GM19239 (cell line): ENCODE data around the gene CPT1B.
"Not testable (repeated sequence)": the region's sequence is repeated elsewhere in the genome, so short reads cannot be mapped to it uniquely, and the experiment has no call there.

Experiments
- DNase-seq: peaks from one replicate; pipeline ENCODE4 v3.0.0; 2011; ENCODE audit warnings: low spot score; ENCODE audit not compliant: insufficient read length
- FAIRE-seq: peaks from 2 replicates; lab custom pipeline; 2011; peaks lifted over from hg19 to GRCh38; lab: Jason Lieb, UNC

Gene CPT1B

GRCh38 chr22:50610041-50610451 lies 31.8 kb upstream of the CPT1B start:
- DNase-seq, result no peak
- no peak for FAIRE-seq

- FAIRE-seq, result no peak
- no peak for DNase-seq
These were observed 31.4 kb upstream of the CPT1B start for GRCh38 chr22:50609599-50609998.

- DNase-seq, result no peak
These were observed 30.8 kb upstream of the CPT1B start for GRCh38 chr22:50608996-50609395.

GRCh38 chr22:50608058-50608840 lies 30.0 kb upstream of the CPT1B start:
- not testable (repeated sequence) for DNase-seq, FAIRE-seq

More at GRCh38 chr22:50608996-50609395, 30.8 kb upstream of the CPT1B start:
- FAIRE-seq, result no peak

- FAIRE-seq, result no peak
- DNase-seq, result no peak
These were observed 29.4 kb upstream of the CPT1B start for GRCh38 chr22:50607659-50608020.

- FAIRE-seq (no peak), DNase-seq (no peak)
These were observed 28.9 kb upstream of the CPT1B start for GRCh38 chr22:50606946-50607658.

- FAIRE-seq, result peak; percentile 53
- peak; percentile 44 for DNase-seq
These were observed 28.1 kb upstream of the CPT1B start for GRCh38 chr22:50606165-50606945.

GRCh38 chr22:50605613-50606074 lies 27.4 kb upstream of the CPT1B start:
- FAIRE-seq (no peak), DNase-seq (no peak)

GRCh38 chr22:50605002-50605612 lies 26.9 kb upstream of the CPT1B start:
- peak; percentile 28 for DNase-seq

GRCh38 chr22:50604256-50605001 lies 26.2 kb upstream of the CPT1B start:
- no peak for FAIRE-seq
- no peak for DNase-seq

More at GRCh38 chr22:50605002-50605612, 26.9 kb upstream of the CPT1B start:
- FAIRE-seq, result no peak

- FAIRE-seq, result no peak
- DNase-seq, result peak; percentile 28
These were observed 25.5 kb upstream of the CPT1B start for GRCh38 chr22:50603511-50604255.

GRCh38 chr22:50602338-50602700 lies 24.1 kb upstream of the CPT1B start:
- peak; percentile 13 for DNase-seq
- FAIRE-seq, result no peak

GRCh38 chr22:50601669-50602337 lies 23.6 kb upstream of the CPT1B start:
- FAIRE-seq, result no peak
- DNase-seq, result peak; percentile 26

- DNase-seq (peak; percentile 27), FAIRE-seq (no peak)
These were observed 22.9 kb upstream of the CPT1B start for GRCh38 chr22:50600967-50601668.

GRCh38 chr22:50600538-50600937 lies 22.3 kb upstream of the CPT1B start, which contains the start of gene MAPK8IP2:
Gene MAPK8IP2 (plus strand): TSS chr22:50600793. CDS start chr22:50600819, 26 bp downstream.
- DNase-seq (peak; percentile 57), FAIRE-seq (no peak)

GRCh38 chr22:50599816-50600455 lies 21.7 kb upstream of the CPT1B start:
- DNase-seq (peak; percentile 90), FAIRE-seq (no peak)

- DNase-seq (no peak), FAIRE-seq (no peak)
These were observed 18.9 kb upstream of the CPT1B start for GRCh38 chr22:50597097-50597496.
